ENCODE data around the gene SRMS.

The SRMS gene

DNA sequence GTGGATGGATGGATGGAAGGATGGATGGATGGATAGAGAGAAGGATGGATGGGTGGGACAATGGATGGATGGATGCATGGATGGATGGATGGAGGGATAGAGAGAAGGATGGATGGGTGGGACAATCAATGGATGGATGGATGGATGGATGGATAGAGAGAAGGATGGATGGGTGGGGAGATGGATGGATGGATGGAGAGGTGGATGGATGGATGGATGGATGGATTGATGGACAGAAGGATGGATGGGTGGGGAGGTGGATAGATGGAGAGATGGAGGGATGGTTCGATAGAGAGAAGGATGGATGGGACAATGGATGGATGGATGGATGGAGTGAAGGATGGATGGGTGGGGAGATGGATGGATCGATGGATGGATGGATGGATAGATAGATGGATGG, 55.0 kb downstream of the SRMS start:
- in situ Hi-C loops (cut with MboI; ENCODE audit: low sequenced_read_pairs) = no loop called here

DNA sequence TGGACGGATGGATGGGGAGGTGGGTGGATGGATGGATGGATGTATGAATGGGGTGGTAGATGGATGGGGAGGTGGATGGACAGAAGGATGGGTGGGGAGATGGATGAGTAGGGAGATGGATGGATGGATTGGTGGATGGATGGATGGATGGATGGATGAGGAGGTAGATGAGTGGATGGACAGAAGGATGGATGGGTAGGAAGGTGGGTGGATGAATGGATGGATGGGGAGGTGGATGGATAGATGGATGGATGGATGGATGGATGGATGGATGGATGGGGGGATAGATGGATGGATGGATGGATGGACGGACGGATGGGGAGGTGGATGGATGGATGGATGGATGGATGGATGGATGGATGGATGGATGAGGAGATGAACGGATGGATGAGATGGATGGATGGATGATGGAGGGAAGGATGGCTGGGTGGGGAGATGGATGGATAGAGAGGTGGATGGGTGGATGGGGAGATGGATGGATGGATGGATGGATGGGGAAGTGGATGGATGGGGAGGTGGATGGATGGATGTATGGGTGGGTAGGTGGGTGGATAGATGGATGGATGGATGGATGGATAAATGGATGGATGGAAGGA, 55.8 kb downstream of the SRMS start:
- in situ Hi-C loops (cut with MboI; ENCODE audit: low sequenced_read_pairs) = no loop called here

DNA sequence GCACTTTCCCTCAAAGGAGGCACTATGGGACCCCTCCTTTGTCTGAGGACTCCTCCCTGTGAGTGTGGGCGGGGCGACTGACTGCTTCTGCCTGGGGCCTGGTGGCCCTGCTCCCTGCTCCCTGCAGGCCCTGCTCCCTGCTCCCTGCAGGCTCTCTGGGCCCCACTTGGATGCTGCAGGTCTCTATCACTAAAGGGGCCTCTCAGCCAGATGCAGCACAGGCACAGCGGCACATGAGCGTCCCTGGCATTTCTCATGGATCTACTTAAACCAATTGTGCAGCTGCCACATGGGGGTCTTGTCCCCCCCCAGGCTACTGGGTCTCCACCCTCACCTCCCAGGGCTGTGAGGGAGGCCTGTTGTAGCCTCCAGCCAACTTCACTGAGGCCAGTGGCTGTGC, 56.5 kb downstream of the SRMS start:
- in situ Hi-C loops (cut with MboI; ENCODE audit: low sequenced_read_pairs) = no loop called here
